NCI-H2107 treated with DMSO at 0.1 percent for 48 hours (cell line): ENCODE data around the gene PSMC4.

Experiments
- DNase-seq: peaks from one replicate; lab custom pipeline; 2025; ENCODE audit not compliant: unreplicated experiment; lab: John Stamatoyannopoulos, UW

Gene PSMC4

GRCh38 chr19:39987167-39987566 is 16.2 kb downstream of the PSMC4 start:
- no peak for DNase-seq

- no peak for DNase-seq
These were observed 16.6 kb downstream of the PSMC4 start for GRCh38 chr19:39987596-39987995.

GRCh38 chr19:39993605-39994004 is 22.6 kb downstream of the PSMC4 start:
- DNase-seq = no peak

GRCh38 chr19:39994361-39994760 is 23.4 kb downstream of the PSMC4 start:
- no peak for DNase-seq

GRCh38 chr19:39995794-39996193 is 24.8 kb downstream of the PSMC4 start:
- DNase-seq = no peak

- DNase-seq = peak; percentile 78
These were observed 25.3 kb downstream of the PSMC4 start for GRCh38 chr19:39996218-39996810.

- peak; percentile 72 for DNase-seq
These were observed 26.1 kb downstream of the PSMC4 start, which contains the start of gene ZNF546 for GRCh38 chr19:39996811-39997637. TSS of gene ZNF546 (plus strand) at chr19:39997060. CDS start at chr19:39998327, 1,267 bp downstream.

GRCh38 chr19:39997638-39998216 is 26.8 kb downstream of the PSMC4 start:
- DNase-seq = no peak

- DNase-seq = no peak
These were observed 27.5 kb downstream of the PSMC4 start for GRCh38 chr19:39998501-39998900.

- no peak for DNase-seq
These were observed 34.8 kb downstream of the PSMC4 start for GRCh38 chr19:40005691-40006272.

GRCh38 chr19:40006273-40006691 is 35.3 kb downstream of the PSMC4 start:
- DNase-seq = no peak

GRCh38 chr19:40009674-40010073 is 38.7 kb downstream of the PSMC4 start:
- no peak for DNase-seq

GRCh38 chr19:40013991-40014390 is 43.0 kb downstream of the PSMC4 start:
- no peak for DNase-seq

- no peak for DNase-seq
These were observed 53.0 kb downstream of the PSMC4 start for GRCh38 chr19:40023969-40024368.

- no peak for DNase-seq
These were observed 55.1 kb downstream of the PSMC4 start for GRCh38 chr19:40025938-40026596.

GRCh38 chr19:40026597-40026970 is 55.6 kb downstream of the PSMC4 start:
- DNase-seq = no peak
